K562 (cell line): ENCODE data around the gene CRNN. TPM values are rescaled to one million over a fixed set of nuclear protein-coding genes. Genes with fewer than 3 reads are reported as not detected.

Experiments used
- ATAC-seq: fragments of 200-7000 bp; cut with Tn5 transposase; 3 replicates; pipeline ENCODE4 v1.9.1; 2020; ENCODE audit warnings: moderate library complexity
- BruUV-seq: library from RNA; stranded (reverse); fragments of 400-500 nt; replicated peaks from 2 replicates; lab custom pipeline; 2021; lab: Mats Ljungman, UMichigan
- CTCF ChIA-PET: fragments of 300-600 bp; formaldehyde crosslinking; extraction: SDS; loops from one replicate; lab custom pipeline; 2021; ENCODE audit warnings: low intra/inter-chr PET ratio; lab: Yijun Ruan, JAX
- POLR2A ChIA-PET: fragments of 300-600, 350-650 bp; sonication (Branson Sonifier 250); formaldehyde crosslinking; extraction: SDS; loops from one replicate; lab custom pipeline; 2021; ENCODE audit warnings: antibody characterized with exemption, inconsistent platforms; lab: Yijun Ruan, JAX
- DNase-seq, 4 experiments: peaks; one replicate each; pipeline versions ENCODE4 v3.0.0 to v3.0.0-alpha.2; 2011 to 2018; ENCODE audit warnings: low spot score in 3 of 4, mixed read lengths in 3 of 4; ENCODE audit errors: extremely low read depth in 1 of 4
- FAIRE-seq: peaks from 2 replicates; lab custom pipeline; 2011; peaks lifted over from hg19 to GRCh38; lab: Jason Lieb, UNC
- H2AFZ ChIP-seq: 2 replicates; pipeline ENCODE4 v1.6.0; 2011; ENCODE audit warnings: low read depth, low read length, control low read depth, inconsistent platforms
- H3K27ac ChIP-seq: fragments of 200-600 bp; 3 replicates; pipeline ENCODE4 v1.8.0; 2011; ENCODE audit warnings: low read depth, mild to moderate bottlenecking, control low read depth, inconsistent platforms, low read length, moderate library complexity, mixed read lengths; ENCODE audit errors: extremely low read depth
- H3K27me3 ChIP-seq, 2 experiments: fragments of 300-600 bp in 1 of 2; 2 replicates in 1 of 2; 3 replicates in 1 of 2; pipeline versions ENCODE4 v1.6.0 to v1.8.0; 2011; ENCODE audit warnings: inconsistent platforms in 2 of 2, low read length in 2 of 2, mild to moderate bottlenecking in 1 of 2, mixed read lengths in 1 of 2, moderate library complexity in 1 of 2; ENCODE audit not compliant: control insufficient read depth in 2 of 2, insufficient read depth in 2 of 2
- H3K36me3 ChIP-seq: fragments of 300-600 bp; 3 replicates; pipeline ENCODE4 v1.8.0; 2011; ENCODE audit warnings: mild to moderate bottlenecking, low read length, inconsistent platforms; ENCODE audit not compliant: control insufficient read depth, insufficient read depth
- H3K4me1 ChIP-seq, 2 experiments: fragments of 200-600 bp in 1 of 2; replicated peaks in 1 of 2; 2 replicates in 1 of 2; 3 replicates in 1 of 2; pipeline versions ENCODE4 v1.5.1 to v1.8.0; 2011; ENCODE audit warnings: inconsistent platforms in 2 of 2, low read length in 2 of 2, mild to moderate bottlenecking in 1 of 2, mixed read lengths in 1 of 2, moderate library complexity in 1 of 2; ENCODE audit not compliant: control insufficient read depth in 2 of 2, insufficient read depth in 2 of 2
- H3K4me2 ChIP-seq: 2 replicates; pipeline ENCODE4 v1.6.1; 2011; ENCODE audit warnings: low read length, control low read depth, inconsistent platforms, mixed read lengths; ENCODE audit not compliant: insufficient read depth
- H3K4me3 ChIP-seq: fragments of 200-600 bp; sonication (generic), shearing (Covaris generic); 2 replicates; pipeline ENCODE4 v1.5.1; 2016; ENCODE audit warnings: control low read depth, inconsistent platforms
- H3K79me2 ChIP-seq: fragments of 200-600 bp; 3 replicates; pipeline ENCODE4 v1.8.0; 2011; ENCODE audit warnings: low read length, inconsistent platforms; ENCODE audit not compliant: control insufficient read depth, insufficient read depth
- H3K9ac ChIP-seq, 2 experiments: 2 replicates each; pipeline versions ENCODE4 v1.6.0 to v1.6.1; 2011; ENCODE audit warnings: low read depth in 2 of 2, low read length in 2 of 2, control low read depth in 1 of 2, inconsistent platforms in 1 of 2, mild to moderate bottlenecking in 1 of 2, mixed read lengths in 1 of 2; ENCODE audit not compliant: insufficient read depth in 1 of 2
- H3K9me1 ChIP-seq: one replicate; pipeline ENCODE4 v1.6.0; 2011; ENCODE audit warnings: inconsistent platforms, mild to moderate bottlenecking, low read length, moderate library complexity; ENCODE audit not compliant: control insufficient read depth, insufficient read depth
- H3K9me3 ChIP-seq: replicated peaks from 2 replicates; pipeline ENCODE4 v1.5.1; 2011; ENCODE audit warnings: low read depth, low read length, inconsistent platforms; ENCODE audit not compliant: control insufficient read depth, insufficient read depth
- H4K20me1 ChIP-seq: replicated peaks from 2 replicates; pipeline ENCODE4 v1.6.1; 2011; ENCODE audit warnings: low read length, inconsistent platforms, mixed read lengths; ENCODE audit not compliant: control insufficient read depth, insufficient read depth
- BACH1 ChIP-seq: fragments of 200-800 bp; sonication (Bioruptor generic); IDR thresholded peaks from 2 replicates; pipeline ENCODE4 v1.6.1; 2016; ENCODE audit warnings: missing genetic modification characterization, missing compliant biosample characterization
- CC2D1A ChIP-seq: fragments of 450-650 bp; IDR thresholded peaks from 2 replicates; pipeline ENCODE4 v1.6.1; 2017; ENCODE audit warnings: mild to moderate bottlenecking
- CEBPG ChIP-seq, 3 experiments: fragments of 200-800 bp in 1 of 3; sonication (Bioruptor generic) in 1 of 3; sonication (generic) in 1 of 3; formaldehyde crosslinking in 1 of 3; IDR thresholded peaks in 2 of 3; conservative IDR thresholded peaks in 1 of 3; 2 replicates each; pipeline versions ENCODE4 v1.6.1 to v1.8.0; 2016 to 2022; ENCODE audit warnings: missing compliant biosample characterization in 2 of 3, missing genetic modification characterization in 2 of 3, mild to moderate bottlenecking in 1 of 3, missing genetic modification reagents in 1 of 3
- ILK ChIP-seq: fragments of 450-650 bp; IDR thresholded peaks from 2 replicates; pipeline ENCODE4 v1.6.1; 2016; ENCODE audit warnings: missing genetic modification characterization, low read depth, mild to moderate bottlenecking, missing compliant biosample characterization, moderate library complexity, borderline replicate concordance
- MAFK ChIP-seq: IDR thresholded peaks from 2 replicates; pipeline ENCODE4 v1.6.1; 2011; ENCODE audit warnings: low read length, improper control_type of control experiment
- MTA2 ChIP-seq: fragments of 450-650 bp; IDR thresholded peaks from 2 replicates; pipeline ENCODE4 v1.6.1; 2016; ENCODE audit warnings: low read depth
- MTF1 ChIP-seq: fragments of 250-450 bp; sonication (Bioruptor Pico); IDR thresholded peaks from 2 replicates; pipeline ENCODE4 v1.9.0; 2021; ENCODE audit warnings: moderate library complexity, mild to moderate bottlenecking, inconsistent platforms, borderline replicate concordance
- SOX6 ChIP-seq: fragments of 450-650 bp; IDR thresholded peaks from 2 replicates; pipeline ENCODE4 v1.6.1; 2014; ENCODE audit warnings: mild to moderate bottlenecking
- U2AF1 ChIP-seq: fragments of 200-400 bp; formaldehyde crosslinking; optimal IDR thresholded peaks from 2 replicates; pipeline ENCODE3; 2017; ENCODE audit warnings: mild to moderate bottlenecking, low read depth, low read length, moderate library complexity
- ZFPM2 ChIP-seq: fragments of 250-450 bp; sonication (Bioruptor Pico); IDR thresholded peaks from 2 replicates; pipeline ENCODE4 v1.5.1; 2022; ENCODE audit warnings: mild to moderate bottlenecking
- ZNF124 ChIP-seq: sonication (generic); formaldehyde crosslinking; IDR thresholded peaks from 2 replicates; pipeline ENCODE4 v1.8.1; 2022; ENCODE audit warnings: missing genetic modification reagents
- ZNF232 ChIP-seq: sonication (generic); formaldehyde crosslinking; IDR thresholded peaks from 2 replicates; pipeline ENCODE4 v1.8.0; 2022; ENCODE audit warnings: mild to moderate bottlenecking, missing genetic modification reagents
- ZNF354B ChIP-seq: fragments of 250-450 bp; sonication (Bioruptor Pico); IDR thresholded peaks from 2 replicates; pipeline ENCODE4 v1.4.0; 2020
- WGBS: fragments of 100-300 bp; shearing (Covaris generic); methylation state at CpG from one replicate; pipeline ENCODE4 v1.1.6; 2016; ENCODE audit warnings: low coverage, mixed read lengths; ENCODE audit not compliant: insufficient coverage; ENCODE audit errors: missing lambda C conversion rate; 5-methylcytosine and 5-hydroxymethylcytosine counted together
- in situ Hi-C: fragments of 300-500 bp; cut with MboI; formaldehyde crosslinking; loops from 4 replicates; pipeline ENCODE4 v1.15.0; 2018; ENCODE audit warnings: inconsistent platforms, mixed read lengths
- intact Hi-C: fragments of 100-400 bp; cut with micrococcal nuclease; formaldehyde crosslinking; loops from 2 replicates; pipeline ENCODE4 v1.14.2; 2022
- polyA plus RNA-seq, 8 experiments: library from polyadenylated mRNA; depleted of rRNA in 4 of 8; stranded (reverse) in 5 of 8; unstranded in 3 of 8; fragments of >200 nt; fragmentation: Nextera tagmentation in 2 of 8; fragmentation: Illumina TruSeq in 1 of 8; extraction: Ambion mirVana in 2 of 8; extraction: Trizol in 1 of 8; gene quantifications; 2 replicates each; pipeline versions ENCODE4 v1.2.1 to v1.2.3, GENCODE V29; 2011 to 2014; ENCODE audit warnings: inconsistent platforms in 1 of 8, missing spikeins in 1 of 8
- total RNA-seq, 7 experiments: library from RNA; depleted of rRNA in 6 of 7; stranded (reverse); fragments of >200 nt in 6 of 7; fragmentation: Illumina TruSeq in 2 of 7; extraction: Trizol in 2 of 7; gene quantifications; 2 replicates each; pipeline versions ENCODE4 v1.2.1 to v1.2.3, GENCODE V29; 2011 to 2021; ENCODE audit warnings: low replicate concordance in 1 of 7
- TF ChIP-seq, protein P1 (sequence below): fragments of 450-650 bp; formaldehyde crosslinking; IDR thresholded peaks from 2 replicates; pipeline ENCODE4 v1.4.0; 2020; ENCODE audit warnings: mild to moderate bottlenecking, mixed read lengths
- TF ChIP-seq, protein P2 (sequence below): sonication (generic); formaldehyde crosslinking; IDR thresholded peaks from 2 replicates; pipeline ENCODE4 v1.8.0; 2022; ENCODE audit warnings: mild to moderate bottlenecking, low read depth, missing genetic modification reagents
- TF ChIP-seq, protein P3 (sequence below): sonication (generic); formaldehyde crosslinking; IDR thresholded peaks from 2 replicates; pipeline ENCODE4 v1.8.0; 2023; ENCODE audit warnings: missing genetic modification reagents, mild to moderate bottlenecking, borderline replicate concordance

The CRNN gene
- total and polyA plus RNA-seq, 9 of the 15 experiments (the other 6 are each of a cell fraction or from before 2014, with no cell fraction given), result not detected

GRCh38 chr1:152372672-152373071, 41.4 kb downstream of the CRNN start:
- H3K9me3 ChIP-seq, result no peaks in the 10 kb centered on the region
- no peaks in the 10 kb centered on the region for H3K4me1 ChIP-seq
- no TSS peak for BruUV-seq
- DNase-seq (no peak), ATAC-seq (no peak), FAIRE-seq (no peak)
- H3K27ac ChIP-seq, result no peak overlapping the region
- no peaks in the 10 kb centered on the region for H3K9me1 ChIP-seq
- no peak overlapping the region for H3K4me3 ChIP-seq
- no peak overlapping the region for H3K9ac ChIP-seq
- in situ Hi-C loops, result no loop called here
- H3K27me3 ChIP-seq, result no peaks in the 10 kb centered on the region
- 0% methylated on average over 1 of the region's 1 CpG for WGBS
- H3K79me2 ChIP-seq, result no peaks in the 10 kb centered on the region
- no peak overlapping the region for H3K4me2 ChIP-seq
- intact Hi-C loops, result no loop called here
- no peaks in the 10 kb centered on the region for H3K36me3 ChIP-seq
- ChIA-PET POLR2A (no interaction called here), CTCF (no interaction called here)
- no peak overlapping the region for H2AFZ ChIP-seq
- no peaks in the 10 kb centered on the region for H4K20me1 ChIP-seq
- TF ChIP-seq BACH1 (tag) (no peak), U2AF1 (no peak), SOX6 (no peak), ZNF354B (CRISPR knock-in tag) (no peak), CC2D1A (no peak), ZFPM2 (CRISPR knock-in tag) (no peak), ZNF124 (CRISPR knock-in tag) (no peak), ILK (tag) (no peak), MTF1 (CRISPR knock-in tag) (no peak), MTA2 (no peak), ZNF232 (CRISPR knock-in tag) (no peak), CEBPG (CRISPR knock-in tag; IDR thresholded peaks at IDR 0.05) (no peak), CEBPG (tag; conservative IDR thresholded peaks at IDR 0.05 in 1 of 2, IDR thresholded peaks at IDR 0.05 in 1 of 2) (no peak), MAFK (no peak)
- TF ChIP-seq, protein P1, sequence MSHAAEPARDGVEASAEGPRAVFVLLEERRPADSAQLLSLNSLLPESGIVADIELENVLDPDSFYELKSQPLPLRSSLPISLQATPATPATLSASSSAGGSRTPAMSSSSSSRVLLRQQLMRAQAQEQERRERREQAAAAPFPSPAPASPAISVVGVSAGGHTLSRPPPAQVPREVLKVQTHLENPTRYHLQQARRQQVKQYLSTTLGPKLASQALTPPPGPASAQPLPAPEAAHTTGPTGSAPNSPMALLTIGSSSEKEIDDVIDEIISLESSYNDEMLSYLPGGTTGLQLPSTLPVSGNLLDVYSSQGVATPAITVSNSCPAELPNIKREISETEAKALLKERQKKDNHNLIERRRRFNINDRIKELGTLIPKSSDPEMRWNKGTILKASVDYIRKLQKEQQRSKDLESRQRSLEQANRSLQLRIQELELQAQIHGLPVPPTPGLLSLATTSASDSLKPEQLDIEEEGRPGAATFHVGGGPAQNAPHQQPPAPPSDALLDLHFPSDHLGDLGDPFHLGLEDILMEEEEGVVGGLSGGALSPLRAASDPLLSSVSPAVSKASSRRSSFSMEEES, result no peak
- TF ChIP-seq, protein P2, sequence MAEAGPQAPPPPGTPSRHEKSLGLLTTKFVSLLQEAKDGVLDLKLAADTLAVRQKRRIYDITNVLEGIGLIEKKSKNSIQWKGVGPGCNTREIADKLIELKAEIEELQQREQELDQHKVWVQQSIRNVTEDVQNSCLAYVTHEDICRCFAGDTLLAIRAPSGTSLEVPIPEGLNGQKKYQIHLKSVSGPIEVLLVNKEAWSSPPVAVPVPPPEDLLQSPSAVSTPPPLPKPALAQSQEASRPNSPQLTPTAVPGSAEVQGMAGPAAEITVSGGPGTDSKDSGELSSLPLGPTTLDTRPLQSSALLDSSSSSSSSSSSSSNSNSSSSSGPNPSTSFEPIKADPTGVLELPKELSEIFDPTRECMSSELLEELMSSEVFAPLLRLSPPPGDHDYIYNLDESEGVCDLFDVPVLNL (CRISPR knock-in tag), result no peak
- TF ChIP-seq, protein P3, sequence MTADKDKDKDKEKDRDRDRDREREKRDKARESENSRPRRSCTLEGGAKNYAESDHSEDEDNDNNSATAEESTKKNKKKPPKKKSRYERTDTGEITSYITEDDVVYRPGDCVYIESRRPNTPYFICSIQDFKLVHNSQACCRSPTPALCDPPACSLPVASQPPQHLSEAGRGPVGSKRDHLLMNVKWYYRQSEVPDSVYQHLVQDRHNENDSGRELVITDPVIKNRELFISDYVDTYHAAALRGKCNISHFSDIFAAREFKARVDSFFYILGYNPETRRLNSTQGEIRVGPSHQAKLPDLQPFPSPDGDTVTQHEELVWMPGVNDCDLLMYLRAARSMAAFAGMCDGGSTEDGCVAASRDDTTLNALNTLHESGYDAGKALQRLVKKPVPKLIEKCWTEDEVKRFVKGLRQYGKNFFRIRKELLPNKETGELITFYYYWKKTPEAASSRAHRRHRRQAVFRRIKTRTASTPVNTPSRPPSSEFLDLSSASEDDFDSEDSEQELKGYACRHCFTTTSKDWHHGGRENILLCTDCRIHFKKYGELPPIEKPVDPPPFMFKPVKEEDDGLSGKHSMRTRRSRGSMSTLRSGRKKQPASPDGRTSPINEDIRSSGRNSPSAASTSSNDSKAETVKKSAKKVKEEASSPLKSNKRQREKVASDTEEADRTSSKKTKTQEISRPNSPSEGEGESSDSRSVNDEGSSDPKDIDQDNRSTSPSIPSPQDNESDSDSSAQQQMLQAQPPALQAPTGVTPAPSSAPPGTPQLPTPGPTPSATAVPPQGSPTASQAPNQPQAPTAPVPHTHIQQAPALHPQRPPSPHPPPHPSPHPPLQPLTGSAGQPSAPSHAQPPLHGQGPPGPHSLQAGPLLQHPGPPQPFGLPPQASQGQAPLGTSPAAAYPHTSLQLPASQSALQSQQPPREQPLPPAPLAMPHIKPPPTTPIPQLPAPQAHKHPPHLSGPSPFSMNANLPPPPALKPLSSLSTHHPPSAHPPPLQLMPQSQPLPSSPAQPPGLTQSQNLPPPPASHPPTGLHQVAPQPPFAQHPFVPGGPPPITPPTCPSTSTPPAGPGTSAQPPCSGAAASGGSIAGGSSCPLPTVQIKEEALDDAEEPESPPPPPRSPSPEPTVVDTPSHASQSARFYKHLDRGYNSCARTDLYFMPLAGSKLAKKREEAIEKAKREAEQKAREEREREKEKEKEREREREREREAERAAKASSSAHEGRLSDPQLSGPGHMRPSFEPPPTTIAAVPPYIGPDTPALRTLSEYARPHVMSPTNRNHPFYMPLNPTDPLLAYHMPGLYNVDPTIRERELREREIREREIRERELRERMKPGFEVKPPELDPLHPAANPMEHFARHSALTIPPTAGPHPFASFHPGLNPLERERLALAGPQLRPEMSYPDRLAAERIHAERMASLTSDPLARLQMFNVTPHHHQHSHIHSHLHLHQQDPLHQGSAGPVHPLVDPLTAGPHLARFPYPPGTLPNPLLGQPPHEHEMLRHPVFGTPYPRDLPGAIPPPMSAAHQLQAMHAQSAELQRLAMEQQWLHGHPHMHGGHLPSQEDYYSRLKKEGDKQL, result no peak
